Liver (tissue), 9 donors: ENCODE measurements around the gene CDH4. TPM values are rescaled to one million over a fixed set of nuclear protein-coding genes. Genes with fewer than 3 reads are reported as not detected.

Experiments used
- DNase-seq: peaks from one replicate; pipeline ENCODE4 v3.0.0-alpha.2; 2017; ENCODE audit warnings: low spot score
- H3K27ac ChIP-seq, 2 donors: one replicate each; pipeline ENCODE4 v1.7.0; 2013; ENCODE audit warnings: inconsistent platforms in 2 of 2, low read length in 2 of 2, control low read depth in 1 of 2, low read depth in 1 of 2, mild to moderate bottlenecking in 1 of 2
- H3K27me3 ChIP-seq, 4 donors: one replicate each; pipeline versions ENCODE4 v1.6.1 to v1.7.0; 2013; ENCODE audit warnings: low read length in 3 of 4, inconsistent platforms in 1 of 4, mild to moderate bottlenecking in 1 of 4, moderate library complexity in 1 of 4; ENCODE audit not compliant: control insufficient read depth in 4 of 4, insufficient read depth in 4 of 4
- H3K36me3 ChIP-seq, 4 donors: one replicate each; pipeline versions ENCODE4 v1.6.1 to v1.7.0; 2013; ENCODE audit warnings: low read length in 3 of 4, mild to moderate bottlenecking in 3 of 4, low read depth in 1 of 4, moderate library complexity in 1 of 4; ENCODE audit not compliant: control insufficient read depth in 4 of 4, insufficient read depth in 3 of 4
- H3K4me1 ChIP-seq, 4 donors: one replicate each; pipeline versions ENCODE4 v1.6.1 to v1.7.0; 2013; ENCODE audit warnings: low read length in 3 of 4, mild to moderate bottlenecking in 3 of 4, moderate library complexity in 1 of 4; ENCODE audit not compliant: control insufficient read depth in 4 of 4, insufficient read depth in 4 of 4
- H3K4me3 ChIP-seq, 3 donors: one replicate each; pipeline versions ENCODE4 v1.6.1 to v1.7.0; 2013; ENCODE audit warnings: low read length in 3 of 3, control low read depth in 1 of 3, low read depth in 1 of 3, mild to moderate bottlenecking in 1 of 3
- H3K9ac ChIP-seq, 2 donors: one replicate each; pipeline ENCODE4 v1.7.0; 2013; ENCODE audit warnings: low read length in 2 of 2, mild to moderate bottlenecking in 2 of 2, moderate library complexity in 2 of 2, control low read depth in 1 of 2, low read depth in 1 of 2
- H3K9me3 ChIP-seq, 4 donors: one replicate each; pipeline versions ENCODE4 v1.6.1 to v1.7.0; 2013; ENCODE audit warnings: low read length in 3 of 4; ENCODE audit not compliant: control insufficient read depth in 4 of 4
- ATF3 ChIP-seq: IDR thresholded peaks from 2 replicates; pipeline ENCODE4 v1.6.1; 2016; ENCODE audit warnings: antibody characterized with exemption
- CTCF ChIP-seq: fragments of 150-350 bp; IDR thresholded peaks from 2 replicates; pipeline ENCODE4 v1.5.1; 2017; ENCODE audit warnings: improper control_type of control experiment, low read depth, low read length; ENCODE audit not compliant: missing input control
- EGR1 ChIP-seq, 2 donors: IDR thresholded peaks; 2 replicates each; pipeline ENCODE4 v1.6.1; 2016 to 2018; ENCODE audit warnings: antibody characterized with exemption in 2 of 2, low read depth in 2 of 2
- FOXA1 ChIP-seq: IDR thresholded peaks from 2 replicates; pipeline ENCODE4 v1.6.1; 2016; ENCODE audit warnings: antibody characterized with exemption
- HNF4A ChIP-seq, 2 donors: conservative IDR thresholded peaks; 2 replicates each; pipeline ENCODE4 v1.6.1; 2016; ENCODE audit warnings: antibody characterized with exemption in 2 of 2, mild to moderate bottlenecking in 2 of 2
- HNF4G ChIP-seq: IDR thresholded peaks from 2 replicates; pipeline ENCODE4 v1.6.1; 2016; ENCODE audit warnings: antibody characterized with exemption
- JUND ChIP-seq, 2 donors: IDR thresholded peaks; 2 replicates each; pipeline ENCODE4 v1.6.1; 2016; ENCODE audit warnings: antibody characterized with exemption in 2 of 2
- MAX ChIP-seq: IDR thresholded peaks from 2 replicates; pipeline ENCODE4 v1.6.1; 2016; ENCODE audit warnings: antibody characterized with exemption
- NR2F2 ChIP-seq: IDR thresholded peaks from 2 replicates; pipeline ENCODE4 v1.6.1; 2016; ENCODE audit warnings: antibody characterized with exemption
- RAD21 ChIP-seq, 2 donors: IDR thresholded peaks; 2 replicates each; pipeline ENCODE4 v1.6.1; 2016; ENCODE audit warnings: antibody characterized with exemption in 2 of 2, mild to moderate bottlenecking in 2 of 2
- RXRA ChIP-seq, 2 donors: IDR thresholded peaks; 2 replicates each; pipeline ENCODE4 v1.6.1; 2017 to 2018; ENCODE audit warnings: antibody characterized with exemption in 2 of 2, mild to moderate bottlenecking in 1 of 2
- SP1 ChIP-seq: IDR thresholded peaks from 2 replicates; pipeline ENCODE4 v1.6.1; 2018; ENCODE audit warnings: antibody characterized with exemption, mild to moderate bottlenecking
- TAF1 ChIP-seq: conservative IDR thresholded peaks from 2 replicates; pipeline ENCODE4 v1.6.1; 2016; ENCODE audit warnings: antibody characterized with exemption, mild to moderate bottlenecking
- YY1 ChIP-seq: IDR thresholded peaks from 2 replicates; pipeline ENCODE4 v1.6.1; 2016; ENCODE audit warnings: antibody characterized with exemption, mild to moderate bottlenecking
- ZBTB33 ChIP-seq: IDR thresholded peaks from 2 replicates; pipeline ENCODE4 v1.6.1; 2016; ENCODE audit warnings: antibody characterized with exemption
- WGBS: extraction: QIAGEN DNeasy Blood & Tissue Kit; methylation state at CpG from one replicate; pipeline ENCODE4 v1.1.7; 2013; 5-methylcytosine and 5-hydroxymethylcytosine counted together
- polyA plus RNA-seq, 2 donors: library from polyadenylated mRNA; stranded (reverse) in 1 of 2; unstranded in 1 of 2; fragments of 200-250 nt in 1 of 2; fragments of >200 nt in 1 of 2; fragmentation: Nextera tagmentation in 1 of 2; extraction: Ambion mirVana in 1 of 2; gene quantifications; one replicate each; pipeline versions ENCODE4 v1.2.1 to v1.2.3, GENCODE V29; 2013 to 2015
- total RNA-seq, 2 donors: library from RNA; depleted of rRNA; stranded (reverse); fragments of >200 nt; gene quantifications; one replicate each; pipeline ENCODE4 v1.2.3, GENCODE V29; 2014
- donor health status: healthy.
- donor health status: healthy.
- donor health status: healthy.
- donor health status: healthy.
- donor health status: healthy.

Gene CDH4
- total and polyA plus RNA-seq, 4 donors: 0.03 to 0.25 (median 0.19) TPM; not detected in 1

- Histone ChIP-seq H3K27ac (no peak overlapping the region), H3K4me1 (no peaks in the 10 kb centered on the region), H3K4me3 (no peak overlapping the region), H3K36me3 (no peaks in the 10 kb centered on the region), H3K27me3 (no peaks in the 10 kb centered on the region), H3K9ac (no peak overlapping the region), H3K9me3 (peaks cover 0 to 8% (median 2%) of the 10 kb centered on the region in 4 donors)
- TF ChIP-seq JUND (IDR thresholded peaks at IDR 0.05) (no peak), FOXA1 (no peak)
- 86% methylated on average over 3 of the region's 3 CpGs for WGBS
- no peak for DNase-seq
Measured at GRCh38 chr20:61382194-61382593, 130.1 kb downstream of the CDH4 start.

- Histone ChIP-seq H3K4me1 (no peaks in the 10 kb centered on the region), H3K9me3 (peaks cover 0 to 8% (median 2%) of the 10 kb centered on the region in 4 donors), H3K27ac (no peak overlapping the region), H3K27me3 (no peaks in the 10 kb centered on the region), H3K36me3 (no peaks in the 10 kb centered on the region), H3K4me3 (no peak overlapping the region), H3K9ac (no peak overlapping the region)
- DNase-seq: no peak
- 79% methylated on average over 11 of the region's 11 CpGs for WGBS
- TF ChIP-seq HNF4A (conservative IDR thresholded peaks at IDR 0.05): no peak
- no peak for TF ChIP-seq TAF1
- no peak for TF ChIP-seq RXRA (IDR thresholded peaks at IDR 0.05)
- TF ChIP-seq NR2F2: no peak
- TF ChIP-seq ZBTB33: no peak
- TF ChIP-seq YY1: no peak
- no peak for TF ChIP-seq RAD21 (IDR thresholded peaks at IDR 0.05)
- TF ChIP-seq MAX: no peak
- no peak for TF ChIP-seq ATF3
- no peak for TF ChIP-seq HNF4G
- TF ChIP-seq CTCF: no peak
Measured at GRCh38 chr20:61385296-61385695, 133.2 kb downstream of the CDH4 start.

GRCh38 chr20:61385731-61386130 lies 133.7 kb downstream of the CDH4 start:
- no peak for DNase-seq
- Histone ChIP-seq H3K9me3 (peaks cover 0 to 8% (median 2%) of the 10 kb centered on the region in 4 donors), H3K27ac (no peak overlapping the region), H3K9ac (no peak overlapping the region), H3K4me1 (no peaks in the 10 kb centered on the region), H3K27me3 (no peaks in the 10 kb centered on the region), H3K36me3 (no peaks in the 10 kb centered on the region), H3K4me3 (no peak overlapping the region)
- 78% methylated on average over 10 of the region's 10 CpGs for WGBS
- TF ChIP-seq SP1 (no peak), FOXA1 (no peak), CTCF (no peak), RXRA (IDR thresholded peaks at IDR 0.05) (no peak), RAD21 (IDR thresholded peaks at IDR 0.05) (no peak), EGR1 (IDR thresholded peaks at IDR 0.05; ENCODE audit: low read depth in 2 of 2) (no peak)
